IMR-90 (cell line): Measurements from ENCODE around the gene IFNGR1. TPM values are rescaled to one million over a fixed set of nuclear protein-coding genes. Genes with fewer than 3 reads are reported as not detected.

ENCODE experiments used
- ATAC-seq: fragments of 200-7000 bp; cut with Tn5 transposase; 2 replicates; pipeline ENCODE4 v1.9.1; 2020; ENCODE audit warnings: low read depth, mild to moderate bottlenecking, moderate library complexity
- BruUV-seq: library from RNA; stranded (reverse); fragments of 400-500 nt; replicated peaks from 2 replicates; lab custom pipeline; 2021; lab: Mats Ljungman, UMichigan
- CTCF ChIA-PET: fragments of 300-600 bp; formaldehyde crosslinking; extraction: SDS; loops from one replicate; lab custom pipeline; 2021; ENCODE audit warnings: antibody characterized with exemption; lab: Yijun Ruan, JAX
- POLR2A ChIA-PET: fragments of 300-600 bp; sonication (Branson Sonifier 250); formaldehyde crosslinking; loops from one replicate; lab custom pipeline; 2022; ENCODE audit warnings: antibody characterized with exemption; ENCODE audit not compliant: unreplicated experiment; lab: Charles Lee
- DNase-seq: peaks from one replicate; pipeline ENCODE4 v3.0.0; 2013
- H2AFZ ChIP-seq: replicated peaks from 2 replicates; pipeline ENCODE3; 2013; ENCODE audit warnings: low read length, mild to moderate bottlenecking; ENCODE audit not compliant: poor library complexity
- H2AK5ac ChIP-seq: 2 replicates; pipeline ENCODE4 v1.6.1; 2013; ENCODE audit warnings: low read depth, low read length, inconsistent platforms
- H2AK9ac ChIP-seq: replicated peaks from 2 replicates; pipeline ENCODE3; 2013; ENCODE audit warnings: mild to moderate bottlenecking, low read depth, low read length, moderate library complexity; ENCODE audit not compliant: poor library complexity
- H2BK120ac ChIP-seq: 2 replicates; pipeline ENCODE4 v1.6.1; 2013; ENCODE audit warnings: low read depth, low read length, inconsistent platforms
- H2BK15ac ChIP-seq: 3 replicates; pipeline ENCODE4 v1.6.1; 2013; ENCODE audit warnings: low read depth, low read length, inconsistent platforms
- H2BK20ac ChIP-seq: 2 replicates; pipeline ENCODE4 v1.6.1; 2013; ENCODE audit warnings: low read depth, mild to moderate bottlenecking, inconsistent platforms, low read length, moderate library complexity
- H2BK5ac ChIP-seq: 2 replicates; pipeline ENCODE4 v1.6.1; 2013; ENCODE audit warnings: mild to moderate bottlenecking, low read depth, low read length, inconsistent platforms; ENCODE audit not compliant: poor library complexity, severe bottlenecking
- H3K14ac ChIP-seq: replicated peaks from 2 replicates; pipeline ENCODE4 v1.6.1; 2013; ENCODE audit warnings: low read depth, low read length, inconsistent platforms
- H3K18ac ChIP-seq: 2 replicates; pipeline ENCODE4 v1.6.1; 2013; ENCODE audit warnings: low read depth, low read length, control low read depth
- H3K23ac ChIP-seq: 2 replicates; pipeline ENCODE4 v1.6.1; 2013; ENCODE audit warnings: low read depth, low read length, inconsistent platforms
- H3K27ac ChIP-seq: 2 replicates; pipeline ENCODE4 v1.5.1; 2013; ENCODE audit warnings: mild to moderate bottlenecking, control low read depth, low read length; ENCODE audit not compliant: insufficient read depth
- H3K27me3 ChIP-seq: 2 replicates; pipeline ENCODE4 v1.6.1; 2013; ENCODE audit warnings: low read length; ENCODE audit not compliant: control insufficient read depth, insufficient read depth
- H3K36me3 ChIP-seq: 2 replicates; pipeline ENCODE4 v1.6.1; 2013; ENCODE audit warnings: low read length, mixed read lengths; ENCODE audit not compliant: control insufficient read depth, insufficient read depth
- H3K4ac ChIP-seq: 2 replicates; pipeline ENCODE4 v1.6.1; 2013; ENCODE audit warnings: low read depth, low read length, inconsistent platforms
- H3K4me1 ChIP-seq: 2 replicates; pipeline ENCODE4 v1.6.1; 2013; ENCODE audit warnings: low read length, mixed read lengths; ENCODE audit not compliant: control insufficient read depth, insufficient read depth
- H3K4me2 ChIP-seq: 2 replicates; pipeline ENCODE4 v1.6.1; 2013; ENCODE audit warnings: low read depth, mild to moderate bottlenecking, control low read depth, low read length, moderate library complexity
- H3K4me3 ChIP-seq: 2 replicates; pipeline ENCODE4 v1.5.1; 2013; ENCODE audit warnings: low read depth, mild to moderate bottlenecking, control low read depth, low read length, moderate library complexity; ENCODE audit not compliant: insufficient read depth
- H3K56ac ChIP-seq: 2 replicates; pipeline ENCODE4 v1.6.1; 2013; ENCODE audit warnings: low read length, inconsistent platforms; ENCODE audit not compliant: insufficient read depth; ENCODE audit errors: extremely low read depth
- H3K79me1 ChIP-seq, 2 experiments: 2 replicates each; pipeline ENCODE4 v1.6.1; 2013; ENCODE audit warnings: low read length in 2 of 2, inconsistent platforms in 1 of 2, low read depth in 1 of 2
- H3K9ac ChIP-seq: 2 replicates; pipeline ENCODE4 v1.6.1; 2013; ENCODE audit warnings: low read depth, low read length, control low read depth
- H3K9me1 ChIP-seq: 2 replicates; pipeline ENCODE4 v1.6.1; 2013; ENCODE audit warnings: low read length, inconsistent platforms; ENCODE audit not compliant: insufficient read depth
- H3K9me3 ChIP-seq: 2 replicates; pipeline ENCODE4 v1.6.1; 2013; ENCODE audit warnings: low read length; ENCODE audit not compliant: control insufficient read depth, insufficient read depth
- H4K20me1 ChIP-seq: 2 replicates; pipeline ENCODE4 v1.6.1; 2013; ENCODE audit warnings: low read length, inconsistent platforms; ENCODE audit not compliant: insufficient read depth
- H4K5ac ChIP-seq: 2 replicates; pipeline ENCODE4 v1.6.1; 2013; ENCODE audit warnings: mild to moderate bottlenecking, low read depth, low read length, control low read depth
- H4K8ac ChIP-seq, 2 experiments: 2 replicates each; pipeline ENCODE4 v1.6.1; 2013; ENCODE audit warnings: low read depth in 2 of 2, low read length in 2 of 2, control low read depth in 1 of 2, inconsistent platforms in 1 of 2
- H4K91ac ChIP-seq: 2 replicates; pipeline ENCODE4 v1.6.1; 2013; ENCODE audit warnings: low read depth, low read length, inconsistent platforms; ENCODE audit not compliant: insufficient read depth
- RAD21 ChIP-seq: IDR thresholded peaks from 2 replicates; pipeline ENCODE4 v1.6.1; 2012; ENCODE audit warnings: low read length, improper control_type of control experiment
- WGBS, 2 experiments: methylation state at CpG; one replicate each; pipeline versions ENCODE4 v1.1.5 to v1.1.7; 2013; ENCODE audit warnings: missing lambda C conversion rate in 2 of 2; ENCODE audit not compliant: insufficient read length in 1 of 2; ENCODE audit errors: extremely low coverage in 2 of 2; 5-methylcytosine and 5-hydroxymethylcytosine counted together
- dilution Hi-C: fragments of 300-500 bp; cut with HindIII; formaldehyde crosslinking; loops from one replicate; pipeline ENCODE4 v1.14.3; 2018; ENCODE audit warnings: low sequenced_read_pairs; ENCODE audit not compliant: unreplicated experiment
- in situ Hi-C: fragments of 300-500 bp; cut with MboI; formaldehyde crosslinking; loops from 3 replicates; pipeline ENCODE4 v1.14.3; 2019; ENCODE audit warnings: low sequenced_read_pairs, inconsistent platforms, mixed read lengths
- intact Hi-C: fragments of 100-400 bp; cut with micrococcal nuclease; formaldehyde crosslinking; loops from 2 replicates; pipeline ENCODE4 v1.10.0; 2022
- polyA plus RNA-seq, 3 experiments: library from polyadenylated mRNA; depleted of rRNA; stranded (reverse); fragments of >200 nt; gene quantifications; 2 replicates each; pipeline ENCODE4 v1.2.3, GENCODE V29; 2012; ENCODE audit warnings: low replicate concordance in 1 of 3
- total RNA-seq: library from RNA; depleted of rRNA; stranded (reverse); fragments of >200 nt; gene quantifications from 2 replicates; pipeline ENCODE4 v1.2.3, GENCODE V29; 2012
- TF ChIP-seq, protein P1 (sequence below): fragments of 150-350 bp; IDR thresholded peaks from 2 replicates; pipeline ENCODE4 v1.6.1; 2016; ENCODE audit warnings: low read depth, mild to moderate bottlenecking, low read length, moderate library complexity, borderline replicate concordance

The IFNGR1 gene
- total and polyA plus RNA-seq, 2 of the 4 experiments (the other 2 are of a cell fraction), result 19.1 to 25.6 TPM

DNA sequence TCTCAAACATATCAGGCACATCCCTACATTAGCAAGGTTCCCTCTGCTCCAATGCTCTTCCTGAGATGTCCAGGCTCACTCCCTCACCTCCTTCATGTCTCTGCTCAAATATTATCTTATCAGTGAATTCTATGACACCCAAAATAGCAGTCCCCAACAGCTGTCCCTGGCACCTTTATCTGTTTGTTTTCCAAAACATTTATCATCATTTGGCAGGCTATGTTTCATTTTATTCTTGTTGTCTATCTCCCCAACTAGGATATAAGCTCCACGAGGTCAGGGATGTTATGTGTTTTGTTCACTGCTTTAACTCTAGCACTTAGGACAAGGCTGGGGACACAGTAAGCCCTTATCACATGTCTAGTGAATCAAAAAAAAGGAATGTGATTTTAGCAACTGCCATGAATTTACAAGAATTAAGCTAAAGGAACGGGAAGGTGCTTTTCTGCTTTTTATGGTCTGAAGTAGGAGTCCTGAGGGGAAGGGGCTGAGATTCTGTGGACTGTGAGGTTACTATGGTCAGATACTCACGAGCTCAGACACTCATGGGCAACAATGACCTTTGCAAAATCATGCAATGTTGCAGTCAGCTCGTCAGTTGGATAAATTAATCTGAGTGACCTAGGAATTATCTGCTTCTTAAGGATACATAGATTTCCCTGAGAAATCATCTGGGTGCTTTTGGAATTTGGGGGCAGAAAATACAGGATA is 43.9 kb downstream of the IFNGR1 start:
- no peak overlapping the region for H2AK9ac ChIP-seq
- no peaks in the 10 kb centered on the region for H3K36me3 ChIP-seq
- peaks cover 6% of the 10 kb centered on the region; the same call in 1 of the 2 replicates for H3K27me3 ChIP-seq
- H3K56ac ChIP-seq, result no peak overlapping the region
- H2BK15ac ChIP-seq, result no peak overlapping the region
- BruUV-seq, result no TSS peak
- H3K9me3 ChIP-seq, result no peaks in the 10 kb centered on the region
- intact Hi-C loops, result no loop called here
- H2BK120ac ChIP-seq, result no peak overlapping the region
- H3K4ac ChIP-seq, result no peak overlapping the region
- no peak overlapping the region for H2BK5ac ChIP-seq
- no peak overlapping the region for H2BK20ac ChIP-seq
- no peak for ATAC-seq
- no peak overlapping the region for H3K9ac ChIP-seq
- dilution Hi-C loops, result no loop called here
- H4K91ac ChIP-seq, result no peak overlapping the region
- 0% methylated on average over 1 of the region's 4 CpGs; no CpG with 5 or more reads in 1 of the 2 experiments for WGBS, 2 experiments
- no peak overlapping the region for H4K5ac ChIP-seq
- no peaks in the 10 kb centered on the region for H3K79me1 ChIP-seq
- ChIA-PET CTCF (no interaction called here), POLR2A (no interaction called here)
- H3K4me3 ChIP-seq, result no peak overlapping the region
- H2AK5ac ChIP-seq, result no peak overlapping the region
- TF ChIP-seq, protein P1, sequence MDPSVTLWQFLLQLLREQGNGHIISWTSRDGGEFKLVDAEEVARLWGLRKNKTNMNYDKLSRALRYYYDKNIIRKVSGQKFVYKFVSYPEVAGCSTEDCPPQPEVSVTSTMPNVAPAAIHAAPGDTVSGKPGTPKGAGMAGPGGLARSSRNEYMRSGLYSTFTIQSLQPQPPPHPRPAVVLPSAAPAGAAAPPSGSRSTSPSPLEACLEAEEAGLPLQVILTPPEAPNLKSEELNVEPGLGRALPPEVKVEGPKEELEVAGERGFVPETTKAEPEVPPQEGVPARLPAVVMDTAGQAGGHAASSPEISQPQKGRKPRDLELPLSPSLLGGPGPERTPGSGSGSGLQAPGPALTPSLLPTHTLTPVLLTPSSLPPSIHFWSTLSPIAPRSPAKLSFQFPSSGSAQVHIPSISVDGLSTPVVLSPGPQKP, result no peak
- no peak for TF ChIP-seq RAD21
- H3K14ac ChIP-seq, result no peak overlapping the region
- no peaks in the 10 kb centered on the region for H4K20me1 ChIP-seq
- no peak overlapping the region for H3K23ac ChIP-seq
- H3K9me1 ChIP-seq, result no peaks in the 10 kb centered on the region
- in situ Hi-C loops, result no loop called here
- no peak overlapping the region for H4K8ac ChIP-seq
- no peak for DNase-seq
- no peak overlapping the region for H3K18ac ChIP-seq
- no peak overlapping the region for H3K27ac ChIP-seq
- H3K4me1 ChIP-seq, result no peaks in the 10 kb centered on the region
- no peak overlapping the region for H2AFZ ChIP-seq
- H3K4me2 ChIP-seq, result no peak overlapping the region
